ENCODE measurements around the gene ERG28.

ERG28 gene

GRCh38 chr14:75657331-75657730 lies 3.3 kb downstream of the ERG28 start:
- Histone ChIP-seq H3K4me1 (ENCODE audit: control insufficient read depth, low read depth, low read length) (peaks cover 6% of the 10 kb centered on the region), H3K9ac (ENCODE audit: low read length) (no peak overlapping the region), H3K27ac (ENCODE audit: low read length) (no peak overlapping the region), H3K4me3 (ENCODE audit: low read length) (no peak overlapping the region), H3K9me3 (ENCODE audit: control insufficient read depth, low read depth, low read length) (no peaks in the 10 kb centered on the region), H3K36me3 (ENCODE audit: control insufficient read depth, low read depth, low read length) (peaks cover 35% of the 10 kb centered on the region), H3K27me3 (ENCODE audit: control insufficient read depth, insufficient read depth, low read length) (no peaks in the 10 kb centered on the region)

GRCh38 chr14:75655235-75655634 lies 5.4 kb downstream of the ERG28 start:
- no peak overlapping the region for H3K9ac ChIP-seq (ENCODE audit: low read length)
- H3K4me3 ChIP-seq (ENCODE audit: low read length): no peak overlapping the region
- no peaks in the 10 kb centered on the region for H3K27me3 ChIP-seq (ENCODE audit: control insufficient read depth, insufficient read depth, low read length)
- peaks cover 6% of the 10 kb centered on the region for H3K4me1 ChIP-seq (ENCODE audit: control insufficient read depth, low read depth, low read length)
- H3K9me3 ChIP-seq (ENCODE audit: control insufficient read depth, low read depth, low read length): no peaks in the 10 kb centered on the region
- no peak overlapping the region for H3K27ac ChIP-seq (ENCODE audit: low read length)
- H3K36me3 ChIP-seq (ENCODE audit: control insufficient read depth, low read depth, low read length): peaks cover 56% of the 10 kb centered on the region

GRCh38 chr14:75654127-75654732 lies 6.4 kb downstream of the ERG28 start:
- Histone ChIP-seq H3K36me3 (ENCODE audit: control insufficient read depth, low read depth, low read length) (peaks cover 66% of the 10 kb centered on the region), H3K4me3 (ENCODE audit: low read length) (no peak overlapping the region), H3K27ac (ENCODE audit: low read length) (no peak overlapping the region), H3K9me3 (ENCODE audit: control insufficient read depth, low read depth, low read length) (no peaks in the 10 kb centered on the region), H3K27me3 (ENCODE audit: control insufficient read depth, insufficient read depth, low read length) (no peaks in the 10 kb centered on the region), H3K4me1 (ENCODE audit: control insufficient read depth, low read depth, low read length) (peaks cover 3% of the 10 kb centered on the region), H3K9ac (ENCODE audit: low read length) (no peak overlapping the region)

GRCh38 chr14:75653563-75653962 lies 7.1 kb downstream of the ERG28 start:
- H3K36me3 ChIP-seq (ENCODE audit: control insufficient read depth, low read depth, low read length): peaks cover 68% of the 10 kb centered on the region

GRCh38 chr14:75650253-75651058 lies 10.2 kb downstream of the ERG28 start:
- Histone ChIP-seq H3K36me3 (ENCODE audit: control insufficient read depth, low read depth, low read length) (peaks cover 56% of the 10 kb centered on the region), H3K27me3 (ENCODE audit: control insufficient read depth, insufficient read depth, low read length) (no peaks in the 10 kb centered on the region), H3K4me1 (ENCODE audit: control insufficient read depth, low read depth, low read length) (no peaks in the 10 kb centered on the region), H3K9ac (ENCODE audit: low read length) (no peak overlapping the region), H3K27ac (ENCODE audit: low read length) (no peak overlapping the region), H3K9me3 (ENCODE audit: control insufficient read depth, low read depth, low read length) (no peaks in the 10 kb centered on the region), H3K4me3 (ENCODE audit: low read length) (no peak overlapping the region)

More at GRCh38 chr14:75653563-75653962, 7.1 kb downstream of the ERG28 start:
- Histone ChIP-seq H3K4me1 (ENCODE audit: control insufficient read depth, low read depth, low read length) (peaks cover 2% of the 10 kb centered on the region), H3K4me3 (ENCODE audit: low read length) (no peak overlapping the region), H3K9ac (ENCODE audit: low read length) (no peak overlapping the region), H3K9me3 (ENCODE audit: control insufficient read depth, low read depth, low read length) (no peaks in the 10 kb centered on the region), H3K27me3 (ENCODE audit: control insufficient read depth, insufficient read depth, low read length) (no peaks in the 10 kb centered on the region), H3K27ac (ENCODE audit: low read length) (no peak overlapping the region)

- Histone ChIP-seq H3K9me3 (ENCODE audit: control insufficient read depth, low read depth, low read length) (no peaks in the 10 kb centered on the region), H3K27me3 (ENCODE audit: control insufficient read depth, insufficient read depth, low read length) (no peaks in the 10 kb centered on the region), H3K36me3 (ENCODE audit: control insufficient read depth, low read depth, low read length) (peaks cover 50% of the 10 kb centered on the region), H3K4me3 (ENCODE audit: low read length) (no peak overlapping the region), H3K9ac (ENCODE audit: low read length) (no peak overlapping the region), H3K27ac (ENCODE audit: low read length) (no peak overlapping the region), H3K4me1 (ENCODE audit: control insufficient read depth, low read depth, low read length) (no peaks in the 10 kb centered on the region)
These were observed 10.9 kb downstream of the ERG28 start for GRCh38 chr14:75649773-75650172.

- peaks cover 45% of the 10 kb centered on the region for H3K36me3 ChIP-seq (ENCODE audit: control insufficient read depth, low read depth, low read length)
These were observed 11.3 kb downstream of the ERG28 start for GRCh38 chr14:75649337-75649736.

GRCh38 chr14:75648066-75648838 lies 12.4 kb downstream of the ERG28 start:
- Histone ChIP-seq H3K9me3 (ENCODE audit: control insufficient read depth, low read depth, low read length) (no peaks in the 10 kb centered on the region), H3K9ac (ENCODE audit: low read length) (no peak overlapping the region), H3K4me3 (ENCODE audit: low read length) (no peak overlapping the region), H3K27me3 (ENCODE audit: control insufficient read depth, insufficient read depth, low read length) (no peaks in the 10 kb centered on the region), H3K36me3 (ENCODE audit: control insufficient read depth, low read depth, low read length) (peaks cover 37% of the 10 kb centered on the region), H3K27ac (ENCODE audit: low read length) (no peak overlapping the region), H3K4me1 (ENCODE audit: control insufficient read depth, low read depth, low read length) (no peaks in the 10 kb centered on the region)

More at GRCh38 chr14:75649337-75649736, 11.3 kb downstream of the ERG28 start:
- Histone ChIP-seq H3K27ac (ENCODE audit: low read length) (no peak overlapping the region), H3K4me3 (ENCODE audit: low read length) (no peak overlapping the region), H3K4me1 (ENCODE audit: control insufficient read depth, low read depth, low read length) (no peaks in the 10 kb centered on the region), H3K27me3 (ENCODE audit: control insufficient read depth, insufficient read depth, low read length) (no peaks in the 10 kb centered on the region), H3K9me3 (ENCODE audit: control insufficient read depth, low read depth, low read length) (no peaks in the 10 kb centered on the region), H3K9ac (ENCODE audit: low read length) (no peak overlapping the region)

- Histone ChIP-seq H3K4me1 (ENCODE audit: control insufficient read depth, low read depth, low read length) (no peaks in the 10 kb centered on the region), H3K27me3 (ENCODE audit: control insufficient read depth, insufficient read depth, low read length) (no peaks in the 10 kb centered on the region), H3K36me3 (ENCODE audit: control insufficient read depth, low read depth, low read length) (peaks cover 37% of the 10 kb centered on the region), H3K9me3 (ENCODE audit: control insufficient read depth, low read depth, low read length) (no peaks in the 10 kb centered on the region), H3K9ac (ENCODE audit: low read length) (no peak overlapping the region), H3K4me3 (ENCODE audit: low read length) (no peak overlapping the region), H3K27ac (ENCODE audit: low read length) (no peak overlapping the region)
These were observed 13.0 kb downstream of the ERG28 start for GRCh38 chr14:75647640-75648039.

GRCh38 chr14:75646762-75647161 lies 13.9 kb downstream of the ERG28 start:
- no peak overlapping the region for H3K9ac ChIP-seq (ENCODE audit: low read length)
- no peaks in the 10 kb centered on the region for H3K4me1 ChIP-seq (ENCODE audit: control insufficient read depth, low read depth, low read length)
- H3K36me3 ChIP-seq (ENCODE audit: control insufficient read depth, low read depth, low read length): peaks cover 32% of the 10 kb centered on the region
- H3K9me3 ChIP-seq (ENCODE audit: control insufficient read depth, low read depth, low read length): no peaks in the 10 kb centered on the region
- H3K27ac ChIP-seq (ENCODE audit: low read length): no peak overlapping the region
- no peaks in the 10 kb centered on the region for H3K27me3 ChIP-seq (ENCODE audit: control insufficient read depth, insufficient read depth, low read length)
- H3K4me3 ChIP-seq (ENCODE audit: low read length): no peak overlapping the region

- Histone ChIP-seq H3K27me3 (ENCODE audit: control insufficient read depth, insufficient read depth, low read length) (no peaks in the 10 kb centered on the region), H3K4me1 (ENCODE audit: control insufficient read depth, low read depth, low read length) (no peaks in the 10 kb centered on the region)
These were observed 15.6 kb downstream of the ERG28 start for GRCh38 chr14:75645056-75645455.

More at GRCh38 chr14:75645056-75645455, 15.6 kb downstream of the ERG28 start:
- Histone ChIP-seq H3K36me3 (ENCODE audit: control insufficient read depth, low read depth, low read length) (peaks cover 15% of the 10 kb centered on the region), H3K4me3 (ENCODE audit: low read length) (no peak overlapping the region), H3K9me3 (ENCODE audit: control insufficient read depth, low read depth, low read length) (no peaks in the 10 kb centered on the region), H3K9ac (ENCODE audit: low read length) (no peak overlapping the region), H3K27ac (ENCODE audit: low read length) (no peak overlapping the region)
